Measurements from ENCODE around the gene DYNLL1.
"Not testable (repeated sequence)": the region's sequence is repeated elsewhere in the genome, so short reads cannot be mapped to it uniquely, and the experiment has no call there.

GRCh38 chr12:120530418-120530761, 34.5 kb downstream of the DYNLL1 start:
- not testable (repeated sequence) for TF ChIP-seq POLR2AphosphoS5, CTCF, EP300 (IDR thresholded peaks at IDR 0.05)
